Measurements from ENCODE around the gene KCND3. TPM values are rescaled to one million over a fixed set of nuclear protein-coding genes. Genes with fewer than 3 reads are reported as not detected.

The KCND3 gene
- total and polyA plus RNA-seq, 2 donors (not counting 3 experiments of a cell fraction or from before 2014, with no cell fraction given) = 0.03 TPM; not detected in 1

DNA sequence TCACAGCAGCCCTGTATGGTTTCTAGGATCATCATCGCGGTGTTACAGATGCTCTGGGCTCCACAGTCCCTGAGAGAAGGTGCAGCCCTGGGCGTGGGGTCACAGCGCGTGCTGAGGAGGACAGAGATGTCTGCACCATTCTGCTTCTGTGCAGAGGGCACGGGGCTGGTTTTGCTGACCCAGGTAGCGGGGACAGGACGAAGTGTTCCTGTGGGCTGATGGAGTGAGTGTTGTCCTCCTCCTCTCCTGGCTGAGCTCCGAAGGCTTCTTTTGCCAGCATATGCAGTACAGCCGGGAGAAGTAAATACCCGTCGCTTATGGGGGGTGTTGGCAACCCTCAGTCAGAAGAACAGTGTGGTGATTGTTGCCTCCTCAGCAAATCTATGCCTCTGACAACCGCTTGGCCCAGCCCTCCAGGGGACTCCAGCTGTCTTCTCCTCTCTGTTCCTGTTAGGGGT is 132.2 kb downstream of the KCND3 start:
- DNase-seq (ENCODE audit: low read depth, low spot score) = no peak
- no peak overlapping the region for H3K27ac ChIP-seq (ENCODE audit: insufficient read depth, low read depth, low read length)
- CTCF ChIA-PET = no interaction called here
- dilution Hi-C loops (cut with MboI; ENCODE audit: extremely low pct_ligation_motif_present, low sequenced_read_pairs) = no loop called here
- TF ChIP-seq, protein P1, sequence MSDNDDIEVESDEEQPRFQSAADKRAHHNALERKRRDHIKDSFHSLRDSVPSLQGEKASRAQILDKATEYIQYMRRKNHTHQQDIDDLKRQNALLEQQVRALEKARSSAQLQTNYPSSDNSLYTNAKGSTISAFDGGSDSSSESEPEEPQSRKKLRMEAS (IDR thresholded peaks at IDR 0.05; ENCODE audit: insufficient read depth, insufficient read length) = no peak
- no peak for TF ChIP-seq POLR2A (IDR thresholded peaks at IDR 0.05; ENCODE audit: low read depth, low read length)
- TF ChIP-seq, protein P2, sequence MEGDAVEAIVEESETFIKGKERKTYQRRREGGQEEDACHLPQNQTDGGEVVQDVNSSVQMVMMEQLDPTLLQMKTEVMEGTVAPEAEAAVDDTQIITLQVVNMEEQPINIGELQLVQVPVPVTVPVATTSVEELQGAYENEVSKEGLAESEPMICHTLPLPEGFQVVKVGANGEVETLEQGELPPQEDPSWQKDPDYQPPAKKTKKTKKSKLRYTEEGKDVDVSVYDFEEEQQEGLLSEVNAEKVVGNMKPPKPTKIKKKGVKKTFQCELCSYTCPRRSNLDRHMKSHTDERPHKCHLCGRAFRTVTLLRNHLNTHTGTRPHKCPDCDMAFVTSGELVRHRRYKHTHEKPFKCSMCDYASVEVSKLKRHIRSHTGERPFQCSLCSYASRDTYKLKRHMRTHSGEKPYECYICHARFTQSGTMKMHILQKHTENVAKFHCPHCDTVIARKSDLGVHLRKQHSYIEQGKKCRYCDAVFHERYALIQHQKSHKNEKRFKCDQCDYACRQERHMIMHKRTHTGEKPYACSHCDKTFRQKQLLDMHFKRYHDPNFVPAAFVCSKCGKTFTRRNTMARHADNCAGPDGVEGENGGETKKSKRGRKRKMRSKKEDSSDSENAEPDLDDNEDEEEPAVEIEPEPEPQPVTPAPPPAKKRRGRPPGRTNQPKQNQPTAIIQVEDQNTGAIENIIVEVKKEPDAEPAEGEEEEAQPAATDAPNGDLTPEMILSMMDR (IDR thresholded peaks at IDR 0.05; ENCODE audit: extremely low read depth in 1 of 2, insufficient read depth in 1 of 2, low read depth in 1 of 2, low read length in 2 of 2) = no peak
- TF ChIP-seq EZH2 (IDR thresholded peaks at IDR 0.05; ENCODE audit: borderline replicate concordance, low read depth, low read length, severe bottlenecking) = no peak
- no peak for TF ChIP-seq JUN (IDR thresholded peaks at IDR 0.05; ENCODE audit: borderline replicate concordance, insufficient read depth, insufficient read length, low read depth)
- TF ChIP-seq MYC (IDR thresholded peaks at IDR 0.05; ENCODE audit: low read depth, low read length) = no peak
- TF ChIP-seq POLR2AphosphoS5 (IDR thresholded peaks at IDR 0.05; ENCODE audit: insufficient read depth, low read depth, low read length) = no peak
- no peak for TF ChIP-seq FOS (IDR thresholded peaks at IDR 0.05; ENCODE audit: borderline replicate concordance, insufficient read depth, low read length)
- TF ChIP-seq GATA2 (IDR thresholded peaks at IDR 0.05; ENCODE audit: insufficient read depth, insufficient read length, low read depth, low read length) = no peak
- BruUV-seq (replicated peaks) = no TSS peak
- H3K4me1 ChIP-seq (ENCODE audit: control insufficient read depth, extremely low read depth, insufficient read depth, low read length) = no peaks in the 10 kb centered on the region
- no peaks in the 10 kb centered on the region for H3K9me1 ChIP-seq (replicated peaks; ENCODE audit: control insufficient read depth, extremely low read depth, insufficient read depth, low read length)
- H3K9me3 ChIP-seq (replicated peaks; ENCODE audit: control insufficient read depth, insufficient read depth, low read length) = no peaks in the 10 kb centered on the region
- no peak overlapping the region for H3K9ac ChIP-seq (replicated peaks; ENCODE audit: extremely low read depth, insufficient read depth, low read length)
- H3K27me3 ChIP-seq (ENCODE audit: control insufficient read depth in 2 of 2, insufficient read depth in 2 of 2, low read length in 2 of 2) = no peaks in the 10 kb centered on the region
- intact Hi-C loops (cut with micrococcal nuclease) = no loop called here
- no peaks in the 10 kb centered on the region for H4K20me1 ChIP-seq (replicated peaks; ENCODE audit: control insufficient read depth, extremely low read depth, insufficient read depth, low read length)
- no peak overlapping the region for H3K4me2 ChIP-seq (ENCODE audit: insufficient read depth, low read length)
- POLR2A ChIA-PET = no interaction called here
- H3K36me3 ChIP-seq (ENCODE audit: control insufficient read depth in 2 of 2, extremely low read depth in 1 of 2, insufficient read depth in 2 of 2, low read length in 2 of 2) = no peaks in the 10 kb centered on the region
- H2AFZ ChIP-seq (ENCODE audit: low read depth, low read length) = no peak overlapping the region
- no peak overlapping the region for H3K4me3 ChIP-seq (replicated peaks in 1 of 3; ENCODE audit: insufficient read depth in 1 of 3, low read depth in 1 of 3, low read length in 3 of 3)
- no peak for FAIRE-seq
- H3K79me2 ChIP-seq (ENCODE audit: control insufficient read depth, insufficient read depth, low read length) = no peaks in the 10 kb centered on the region

Measured in endothelial cell of umbilical vein (primary cell).